Calu3 (cell line): Measurements from ENCODE around the gene OTOP2. TPM values are rescaled to one million over a fixed set of nuclear protein-coding genes. Genes with fewer than 3 reads are reported as not detected.

Experiments used
- BruUV-seq: library from RNA; stranded (reverse); fragments of 400-500 nt; replicated peaks from 2 replicates; lab custom pipeline; 2021; lab: Mats Ljungman, UMichigan
- CTCF ChIA-PET: fragments of 300-600 bp; sonication (Branson Sonifier 250); formaldehyde crosslinking; loops from one replicate; lab custom pipeline; 2022; ENCODE audit warnings: antibody characterized with exemption; lab: Charles Lee
- DNase-seq: peaks from one replicate; pipeline ENCODE4 v3.0.0; 2022
- H3K27ac Mint-ChIP-seq: one replicate; pipeline ENCODE4 v1.8.0; 2022; ENCODE audit warnings: mixed read lengths; ENCODE audit not compliant: unreplicated experiment
- H3K27me3 Mint-ChIP-seq: one replicate; pipeline ENCODE4 v1.8.0; 2022; ENCODE audit warnings: mixed read lengths; ENCODE audit not compliant: unreplicated experiment
- H3K36me3 Mint-ChIP-seq: one replicate; pipeline ENCODE4 v1.8.0; 2022; ENCODE audit warnings: mild to moderate bottlenecking, moderate library complexity, mixed read lengths; ENCODE audit not compliant: insufficient read depth, unreplicated experiment
- H3K4me1 Mint-ChIP-seq: one replicate; pipeline ENCODE4 v1.8.0; 2022; ENCODE audit warnings: mild to moderate bottlenecking, low read depth, mixed read lengths; ENCODE audit not compliant: unreplicated experiment
- H3K4me3 Mint-ChIP-seq: one replicate; pipeline ENCODE4 v1.8.0; 2022; ENCODE audit warnings: mild to moderate bottlenecking, low read depth, moderate library complexity, mixed read lengths; ENCODE audit not compliant: unreplicated experiment
- H3K9me3 Mint-ChIP-seq: one replicate; pipeline ENCODE4 v1.8.0; 2022; ENCODE audit warnings: low read depth, mixed read lengths; ENCODE audit not compliant: unreplicated experiment
- intact Hi-C: fragments of 100-400 bp; cut with micrococcal nuclease; formaldehyde crosslinking; loops from one replicate; pipeline ENCODE4 v1.10.0; 2022; ENCODE audit not compliant: unreplicated experiment
- total RNA-seq: library from RNA; stranded (reverse); gene quantifications from 2 replicates; pipeline ENCODE4 v1.2.3, GENCODE V29; 2022
- TF ChIP-seq, protein P1 (sequence below): fragments of 200-600 bp; IDR thresholded peaks from one replicate; pipeline ENCODE4 v1.8.0; 2022; ENCODE audit warnings: antibody characterized with exemption; ENCODE audit not compliant: unreplicated experiment

OTOP2 gene
- total RNA-seq, 1 experiment from 2014 or later: not detected

DNA sequence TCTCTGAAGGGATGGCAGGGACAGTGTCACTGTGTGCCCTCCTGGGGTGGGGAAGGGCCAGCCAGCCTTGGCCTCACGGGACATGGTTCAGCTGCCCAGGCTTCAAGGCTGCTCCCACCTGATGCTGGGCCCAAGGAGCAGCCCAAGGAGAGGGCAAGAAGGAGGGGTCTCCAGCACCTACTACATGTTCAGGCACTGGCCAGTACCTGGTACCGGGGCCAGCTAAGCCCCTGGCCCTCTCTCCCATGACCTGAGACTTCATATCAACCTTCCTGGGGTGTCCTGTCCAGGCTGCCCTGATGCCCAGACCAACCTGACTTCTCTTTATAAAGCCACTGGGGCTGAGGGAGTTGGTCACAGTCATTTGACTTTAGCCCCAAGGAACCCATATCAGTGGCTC is 2.3 kb upstream of the OTOP2 start:
- TF ChIP-seq, protein P1, sequence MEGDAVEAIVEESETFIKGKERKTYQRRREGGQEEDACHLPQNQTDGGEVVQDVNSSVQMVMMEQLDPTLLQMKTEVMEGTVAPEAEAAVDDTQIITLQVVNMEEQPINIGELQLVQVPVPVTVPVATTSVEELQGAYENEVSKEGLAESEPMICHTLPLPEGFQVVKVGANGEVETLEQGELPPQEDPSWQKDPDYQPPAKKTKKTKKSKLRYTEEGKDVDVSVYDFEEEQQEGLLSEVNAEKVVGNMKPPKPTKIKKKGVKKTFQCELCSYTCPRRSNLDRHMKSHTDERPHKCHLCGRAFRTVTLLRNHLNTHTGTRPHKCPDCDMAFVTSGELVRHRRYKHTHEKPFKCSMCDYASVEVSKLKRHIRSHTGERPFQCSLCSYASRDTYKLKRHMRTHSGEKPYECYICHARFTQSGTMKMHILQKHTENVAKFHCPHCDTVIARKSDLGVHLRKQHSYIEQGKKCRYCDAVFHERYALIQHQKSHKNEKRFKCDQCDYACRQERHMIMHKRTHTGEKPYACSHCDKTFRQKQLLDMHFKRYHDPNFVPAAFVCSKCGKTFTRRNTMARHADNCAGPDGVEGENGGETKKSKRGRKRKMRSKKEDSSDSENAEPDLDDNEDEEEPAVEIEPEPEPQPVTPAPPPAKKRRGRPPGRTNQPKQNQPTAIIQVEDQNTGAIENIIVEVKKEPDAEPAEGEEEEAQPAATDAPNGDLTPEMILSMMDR: no peak
- no peak for DNase-seq
- Mint-ChIP-seq H3K4me3 (no peak overlapping the region), H3K36me3 (peaks cover 3% of the 10 kb centered on the region), H3K4me1 (no peaks in the 10 kb centered on the region), H3K27me3 (peaks cover 75% of the 10 kb centered on the region), H3K9me3 (no peaks in the 10 kb centered on the region), H3K27ac (no peak overlapping the region)
- intact Hi-C loops: no loop called here
- BruUV-seq: no TSS peak
- CTCF ChIA-PET: interaction anchor here (1.3 kb wide), 1 partner anchor 49 kb away, joined by 3 read pairs; the partner anchor contains the start of gene FDXR

- TF ChIP-seq, protein P1: no peak
- Mint-ChIP-seq H3K36me3 (peaks cover 3% of the 10 kb centered on the region), H3K27me3 (peaks cover 73% of the 10 kb centered on the region), H3K27ac (no peak overlapping the region), H3K4me3 (peak overlapping the region; percentile 61), H3K9me3 (no peaks in the 10 kb centered on the region), H3K4me1 (no peaks in the 10 kb centered on the region)
- no peak for DNase-seq
- intact Hi-C loops: no loop called here
- no TSS peak for BruUV-seq
- CTCF ChIA-PET: interaction anchor here (0.6 to 1.3 kb wide), 2 partner anchors 31 to 49 kb away, joined by 3 read pairs; partner anchors contain the start of gene FDXR
Measured at GRCh38 chr17:74922172-74922571, 1.9 kb upstream of the OTOP2 start.

DNA sequence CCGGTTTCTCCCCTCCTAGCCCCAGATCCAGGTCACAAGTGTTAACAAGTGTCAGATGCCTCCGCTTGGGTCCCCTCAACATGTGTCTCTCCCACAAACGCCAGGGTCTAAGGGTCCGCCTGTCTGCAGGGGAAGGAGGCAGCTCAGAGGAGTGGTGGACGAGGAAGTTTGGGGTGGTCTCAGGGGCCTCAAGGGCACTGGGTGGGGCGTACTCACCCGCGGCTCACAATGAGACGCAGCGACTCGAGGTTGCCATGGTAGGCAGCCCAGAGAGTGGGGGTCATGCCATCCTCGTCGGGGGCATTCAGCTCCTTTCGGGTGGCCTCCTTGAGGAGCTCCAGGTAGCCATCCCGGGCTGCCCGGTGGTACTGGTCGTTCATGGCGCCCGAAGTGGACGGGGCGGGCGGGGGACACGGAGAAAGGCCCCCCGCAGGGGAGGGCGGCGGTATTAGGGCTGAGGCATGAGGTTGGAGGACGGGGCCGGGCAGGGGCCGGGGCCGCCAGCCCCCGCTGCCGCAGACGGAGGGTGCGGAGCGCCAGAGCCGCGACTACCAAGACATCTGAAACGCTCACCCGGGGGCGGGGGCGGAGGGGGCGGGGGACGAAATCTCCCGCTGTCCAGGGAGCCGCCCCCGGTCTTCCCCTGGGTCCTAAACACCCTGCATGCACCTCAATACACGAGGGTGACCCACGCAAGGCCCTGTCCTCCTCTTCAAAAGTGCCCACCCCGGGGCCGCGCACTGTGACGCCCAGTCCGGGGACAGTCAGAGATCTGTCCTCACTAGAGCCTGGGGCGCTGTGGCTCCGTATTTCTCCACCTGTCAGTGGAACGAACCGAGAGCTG is 1.2 kb upstream of the OTOP2 start, which contains the start of gene USH1G:
TSS of gene USH1G (minus strand) at position 562 of the 844 bp plus-strand sequence. CDS start at position 380, 182 bp downstream.
- intact Hi-C loops: no loop called here
- H3K36me3 Mint-ChIP-seq: peaks cover 3% of the 10 kb centered on the region
- H3K4me3 Mint-ChIP-seq: peak within 1 kb of the TSS; percentile 61
- no TSS peak for BruUV-seq
- no peaks in the 10 kb centered on the region for H3K4me1 Mint-ChIP-seq
- H3K9me3 Mint-ChIP-seq: no peaks in the 10 kb centered on the region
- CTCF ChIA-PET: interaction anchor here (0.6 to 1.4 kb wide), 4 partner anchors 31 to 124 kb away, joined by 3 to 11 read pairs (median 3); partner anchors contain the start of genes ATP5PD and FDXR
- H3K27me3 Mint-ChIP-seq: peaks cover 75% of the 10 kb centered on the region
- H3K27ac Mint-ChIP-seq: no peak within 1 kb of the TSS
- peak; percentile 27 for DNase-seq
- TF ChIP-seq, protein P1: no peak

DNA sequence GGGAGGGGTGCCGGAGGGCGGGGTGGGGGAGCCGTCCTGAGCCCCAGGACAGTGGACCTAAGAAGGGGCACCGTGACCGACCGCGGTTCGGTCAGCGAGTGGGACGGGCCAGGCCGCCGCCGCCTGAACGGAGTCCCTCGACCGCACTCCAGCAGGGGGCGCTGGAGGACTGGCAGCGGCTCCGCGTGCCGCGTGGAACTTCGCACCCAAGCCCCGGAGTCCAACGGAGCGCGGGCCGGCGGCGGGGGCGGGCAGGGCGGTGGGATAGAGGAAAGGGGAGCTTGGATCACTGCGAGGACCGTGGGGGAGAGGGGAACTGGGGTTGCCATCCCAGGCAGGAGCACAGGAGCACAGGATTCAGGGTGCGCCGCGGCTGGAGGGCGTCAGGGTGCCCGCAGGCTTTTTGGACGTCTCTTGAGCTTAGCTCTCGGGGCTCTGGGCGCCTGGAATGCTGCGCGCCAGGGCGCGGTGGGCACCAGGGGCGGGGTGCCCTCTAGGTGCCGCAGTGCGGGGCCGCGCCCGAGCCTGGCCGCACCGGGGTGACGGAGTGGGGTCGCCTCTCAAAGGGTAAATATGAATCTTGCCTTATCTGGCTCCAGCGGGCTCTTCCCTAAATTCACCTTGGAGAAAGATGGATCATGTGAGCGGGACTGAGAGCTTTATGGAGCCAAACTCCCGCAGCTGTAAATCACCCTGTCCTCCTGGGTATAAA is 379 bp upstream of the OTOP2 start:
- DNase-seq: peak; percentile 82
- TF ChIP-seq, protein P1: peak; percentile 95
- no TSS peak for BruUV-seq
- no peak overlapping the region for H3K27ac Mint-ChIP-seq
- no peaks in the 10 kb centered on the region for H3K9me3 Mint-ChIP-seq
- CTCF ChIA-PET: interaction anchor here (0.5 to 1.4 kb wide), 5 partner anchors 16 to 123 kb away, joined by 3 to 11 read pairs (median 7); partner anchors contain the start of genes ATP5PD and FDXR
- H3K4me3 Mint-ChIP-seq: peak overlapping the region; percentile 61
- H3K4me1 Mint-ChIP-seq: peaks cover under 1% of the 10 kb centered on the region
- H3K36me3 Mint-ChIP-seq: peaks cover 3% of the 10 kb centered on the region
- intact Hi-C loops: no loop called here
- H3K27me3 Mint-ChIP-seq: peaks cover 83% of the 10 kb centered on the region
